Stimulated activated CD4-positive, alpha-beta T cell treated with anti-CD3 and anti-CD28 coated beads, Interleukin-1b, Interleukin-23, amount 100 ng/mL, for 24 hours (primary cell): ENCODE measurements around the gene BNIP3.

Source experiments
- DNase-seq, 4 experiments: peaks; one replicate each; pipeline ENCODE4 v3.0.0-alpha.2; 2020; ENCODE audit warnings: low read depth in 4 of 4, low spot score in 1 of 4

The BNIP3 gene

GRCh38 chr10:131981429-131982184 lies at the start of gene BNIP3:
Gene BNIP3 (minus strand): TSS chr10:131981923. CDS start chr10:131981806, 117 bp downstream.
- peak; percentile 91 to 97 (median 94) for DNase-seq

- no peak for DNase-seq
These were observed 49.3 kb upstream of the BNIP3 start for GRCh38 chr10:132030898-132031463.

GRCh38 chr10:132028706-132029105 lies 47.0 kb upstream of the BNIP3 start:
- no peak for DNase-seq

GRCh38 chr10:132027423-132027983 lies 45.8 kb upstream of the BNIP3 start:
- DNase-seq, result no peak

- DNase-seq, result peak; percentile 60 to 74 (median 63)
These were observed 41.5 kb upstream of the BNIP3 start for GRCh38 chr10:132023092-132023811.

GRCh38 chr10:132022241-132022640 lies 40.5 kb upstream of the BNIP3 start:
- no peak for DNase-seq

- no peak for DNase-seq
These were observed 39.9 kb upstream of the BNIP3 start for GRCh38 chr10:132021504-132022143.

GRCh38 chr10:132021046-132021445 lies 39.3 kb upstream of the BNIP3 start:
- no peak for DNase-seq

- DNase-seq, result no peak
These were observed 38.7 kb upstream of the BNIP3 start for GRCh38 chr10:132020456-132020855.

GRCh38 chr10:132019366-132019765 lies 37.6 kb upstream of the BNIP3 start:
- no peak for DNase-seq

GRCh38 chr10:132018446-132018845 lies 36.7 kb upstream of the BNIP3 start:
- no peak for DNase-seq

- no peak for DNase-seq
These were observed 34.8 kb upstream of the BNIP3 start for GRCh38 chr10:132016514-132016913.

- DNase-seq, result no peak
These were observed 29.7 kb upstream of the BNIP3 start for GRCh38 chr10:132011445-132011844.

GRCh38 chr10:132011024-132011423 lies 29.3 kb upstream of the BNIP3 start:
- DNase-seq, result no peak

- no peak for DNase-seq
These were observed 28.8 kb upstream of the BNIP3 start for GRCh38 chr10:132010483-132010882.

GRCh38 chr10:132009575-132009974 lies 27.9 kb upstream of the BNIP3 start:
- no peak for DNase-seq

GRCh38 chr10:132007681-132008080 lies 26.0 kb upstream of the BNIP3 start:
- DNase-seq, result no peak

- no peak for DNase-seq
These were observed 25.2 kb upstream of the BNIP3 start for GRCh38 chr10:132006966-132007365.

- no peak for DNase-seq
These were observed 23.4 kb upstream of the BNIP3 start for GRCh38 chr10:132005147-132005546.

- DNase-seq, result no peak
These were observed 22.3 kb upstream of the BNIP3 start for GRCh38 chr10:132004052-132004451.

GRCh38 chr10:132003282-132003924 lies 21.7 kb upstream of the BNIP3 start:
- DNase-seq, result no peak
